HL-60 (cell line): ENCODE data around the gene SPSB2.

Source experiments
- GABPA ChIP-seq: IDR thresholded peaks from 2 replicates; pipeline ENCODE4 v1.6.1; 2012; ENCODE audit warnings: low read depth
- POLR2AphosphoS5 ChIP-seq: IDR thresholded peaks from 2 replicates; pipeline ENCODE4 v1.6.1; 2012; ENCODE audit warnings: low read depth
- REST ChIP-seq: IDR thresholded peaks from 2 replicates; pipeline ENCODE4 v1.6.1; 2012; ENCODE audit warnings: low read depth; ENCODE audit not compliant: insufficient replicate concordance
- SPI1 ChIP-seq: IDR thresholded peaks from 2 replicates; pipeline ENCODE4 v1.6.1; 2012; ENCODE audit warnings: low read depth, mild to moderate bottlenecking, borderline replicate concordance
- TF ChIP-seq, protein P1 (sequence below): IDR thresholded peaks from one replicate; pipeline ENCODE4 v1.5.1; 2011; ENCODE audit warnings: low read length, control low read depth, inconsistent platforms; ENCODE audit not compliant: insufficient read depth

GRCh38 chr12:6883252-6883651, 10.1 kb upstream of the SPSB2 start:
- TF ChIP-seq, protein P1, sequence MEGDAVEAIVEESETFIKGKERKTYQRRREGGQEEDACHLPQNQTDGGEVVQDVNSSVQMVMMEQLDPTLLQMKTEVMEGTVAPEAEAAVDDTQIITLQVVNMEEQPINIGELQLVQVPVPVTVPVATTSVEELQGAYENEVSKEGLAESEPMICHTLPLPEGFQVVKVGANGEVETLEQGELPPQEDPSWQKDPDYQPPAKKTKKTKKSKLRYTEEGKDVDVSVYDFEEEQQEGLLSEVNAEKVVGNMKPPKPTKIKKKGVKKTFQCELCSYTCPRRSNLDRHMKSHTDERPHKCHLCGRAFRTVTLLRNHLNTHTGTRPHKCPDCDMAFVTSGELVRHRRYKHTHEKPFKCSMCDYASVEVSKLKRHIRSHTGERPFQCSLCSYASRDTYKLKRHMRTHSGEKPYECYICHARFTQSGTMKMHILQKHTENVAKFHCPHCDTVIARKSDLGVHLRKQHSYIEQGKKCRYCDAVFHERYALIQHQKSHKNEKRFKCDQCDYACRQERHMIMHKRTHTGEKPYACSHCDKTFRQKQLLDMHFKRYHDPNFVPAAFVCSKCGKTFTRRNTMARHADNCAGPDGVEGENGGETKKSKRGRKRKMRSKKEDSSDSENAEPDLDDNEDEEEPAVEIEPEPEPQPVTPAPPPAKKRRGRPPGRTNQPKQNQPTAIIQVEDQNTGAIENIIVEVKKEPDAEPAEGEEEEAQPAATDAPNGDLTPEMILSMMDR, result no peak
- TF ChIP-seq POLR2AphosphoS5 (no peak), REST (no peak), GABPA (no peak), SPI1 (no peak)
